Omental fat pad (tissue), 4 donors: ENCODE measurements around the gene BCL6. TPM values are rescaled to one million over a fixed set of nuclear protein-coding genes. Genes with fewer than 3 reads are reported as not detected.

Source experiments
- ATAC-seq: fragments of 150-250 bp; one replicate; pipeline ENCODE4 v1.9.1; 2016; ENCODE audit warnings: mild to moderate bottlenecking, moderate library complexity; ENCODE audit not compliant: low FRiP score
- DNase-seq: peaks from one replicate; pipeline ENCODE4 v3.0.0-alpha.2; 2019; ENCODE audit warnings: low spot score
- total RNA-seq, 4 donors: library from RNA; depleted of rRNA; stranded (reverse); fragments of >200 nt; gene quantifications; one replicate each; pipeline ENCODE4 v1.1.0, GENCODE V29; 2016
- TF ChIP-seq, protein P1 (sequence below), 3 donors: fragments of 450-650 bp; IDR thresholded peaks; one replicate each; pipeline ENCODE4 v1.5.1; 2016 to 2017; ENCODE audit warnings: antibody characterized with exemption in 3 of 3, mild to moderate bottlenecking in 3 of 3, moderate library complexity in 2 of 3

The BCL6 gene
- 100 to 1,000 TPM; 148 to 323 (median 179) TPM for total RNA-seq

DNA sequence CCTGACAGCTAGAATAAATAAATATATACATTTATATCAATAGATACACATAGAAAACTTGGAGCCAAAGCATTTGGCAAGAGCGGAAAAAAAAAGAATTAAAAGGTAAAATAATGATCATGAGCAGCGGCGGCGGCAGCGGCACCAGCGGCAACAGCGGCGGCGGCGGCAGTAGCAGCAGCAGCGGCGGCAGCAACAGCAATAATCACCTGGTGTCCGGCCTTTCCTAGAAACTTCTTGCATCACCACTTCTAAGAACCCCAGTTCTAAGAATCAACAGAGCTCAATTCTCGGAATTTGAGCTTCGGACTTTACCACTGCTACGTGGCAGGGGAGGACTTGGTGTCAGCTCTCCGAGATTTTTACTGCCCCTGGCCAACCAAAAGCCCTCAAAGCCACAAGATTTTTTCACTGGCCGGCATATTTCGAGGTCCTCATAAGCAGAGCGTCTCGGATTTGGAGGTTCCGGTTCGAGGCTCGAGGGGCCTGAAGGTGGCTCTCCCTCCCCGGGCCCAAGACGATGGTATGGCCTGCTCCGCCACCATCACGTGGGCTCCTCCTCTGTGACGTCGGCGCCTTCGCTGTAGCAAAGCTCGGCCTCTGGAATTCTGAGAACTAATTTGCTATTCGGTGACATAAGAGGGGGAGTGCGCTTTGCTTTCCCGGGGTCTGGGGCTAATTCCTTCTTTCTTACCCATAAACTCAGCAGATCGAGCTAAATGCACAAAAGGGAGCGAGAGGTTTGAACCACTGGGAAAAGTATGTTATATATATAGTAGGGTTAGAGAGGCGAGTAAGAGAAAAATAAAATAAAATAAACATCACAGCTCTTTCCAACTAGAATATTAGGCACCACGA, at the start of gene BCL6:
BCL6 (minus strand) TSS at position 268 of the 858 bp plus-strand sequence. CDS start 11,775 bp downstream, outside the sequence.
- DNase-seq, result peak; percentile 80
- TF ChIP-seq, protein P1, sequence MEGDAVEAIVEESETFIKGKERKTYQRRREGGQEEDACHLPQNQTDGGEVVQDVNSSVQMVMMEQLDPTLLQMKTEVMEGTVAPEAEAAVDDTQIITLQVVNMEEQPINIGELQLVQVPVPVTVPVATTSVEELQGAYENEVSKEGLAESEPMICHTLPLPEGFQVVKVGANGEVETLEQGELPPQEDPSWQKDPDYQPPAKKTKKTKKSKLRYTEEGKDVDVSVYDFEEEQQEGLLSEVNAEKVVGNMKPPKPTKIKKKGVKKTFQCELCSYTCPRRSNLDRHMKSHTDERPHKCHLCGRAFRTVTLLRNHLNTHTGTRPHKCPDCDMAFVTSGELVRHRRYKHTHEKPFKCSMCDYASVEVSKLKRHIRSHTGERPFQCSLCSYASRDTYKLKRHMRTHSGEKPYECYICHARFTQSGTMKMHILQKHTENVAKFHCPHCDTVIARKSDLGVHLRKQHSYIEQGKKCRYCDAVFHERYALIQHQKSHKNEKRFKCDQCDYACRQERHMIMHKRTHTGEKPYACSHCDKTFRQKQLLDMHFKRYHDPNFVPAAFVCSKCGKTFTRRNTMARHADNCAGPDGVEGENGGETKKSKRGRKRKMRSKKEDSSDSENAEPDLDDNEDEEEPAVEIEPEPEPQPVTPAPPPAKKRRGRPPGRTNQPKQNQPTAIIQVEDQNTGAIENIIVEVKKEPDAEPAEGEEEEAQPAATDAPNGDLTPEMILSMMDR (IDR thresholded peaks at IDR 0.05), result no peak
- peak; percentile 67 for ATAC-seq

DNA sequence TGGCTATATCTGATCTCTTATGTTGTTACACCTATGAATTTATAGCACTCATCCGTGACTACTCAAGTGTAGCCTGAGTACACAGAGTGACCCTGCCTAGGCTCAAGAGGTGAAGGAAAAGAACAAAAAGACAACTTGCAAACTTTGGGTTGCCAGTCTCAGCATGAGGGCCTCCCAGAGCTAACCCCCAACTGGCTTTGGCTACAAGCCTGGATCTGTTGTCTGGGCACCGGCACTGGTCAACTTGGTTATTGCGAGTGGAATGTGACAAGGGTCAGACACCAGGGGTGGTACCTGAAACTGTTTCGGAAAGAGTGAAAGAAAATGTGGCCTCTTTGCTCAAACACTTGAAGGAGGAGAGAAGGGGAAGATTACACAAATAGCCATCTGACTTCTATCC, 49.5 kb upstream of the BCL6 start:
- TF ChIP-seq, protein P1 (IDR thresholded peaks at IDR 0.05), result no peak
- no peak for ATAC-seq
- no peak for DNase-seq

DNA sequence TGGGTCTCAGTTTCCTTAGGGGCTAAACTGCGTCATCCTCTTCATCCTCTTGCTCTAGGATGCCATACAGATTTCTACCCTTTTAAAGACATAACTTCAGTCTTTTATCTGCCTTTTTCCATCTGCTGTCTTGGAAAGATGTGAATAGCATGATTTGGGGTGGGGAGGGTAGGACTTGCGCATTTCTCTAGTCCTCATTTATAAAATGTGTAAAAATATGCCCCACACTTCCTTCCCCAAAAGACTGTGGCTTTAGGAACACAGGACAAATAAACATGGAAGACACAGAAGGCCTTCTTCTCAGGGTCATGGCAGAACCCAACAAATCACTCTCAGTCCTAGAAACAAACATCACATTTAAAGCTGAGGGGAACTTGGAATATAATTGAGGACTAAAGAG, 48.4 kb upstream of the BCL6 start:
- ATAC-seq, result no peak
- TF ChIP-seq, protein P1 (IDR thresholded peaks at IDR 0.05), result no peak
- no peak for DNase-seq

DNA sequence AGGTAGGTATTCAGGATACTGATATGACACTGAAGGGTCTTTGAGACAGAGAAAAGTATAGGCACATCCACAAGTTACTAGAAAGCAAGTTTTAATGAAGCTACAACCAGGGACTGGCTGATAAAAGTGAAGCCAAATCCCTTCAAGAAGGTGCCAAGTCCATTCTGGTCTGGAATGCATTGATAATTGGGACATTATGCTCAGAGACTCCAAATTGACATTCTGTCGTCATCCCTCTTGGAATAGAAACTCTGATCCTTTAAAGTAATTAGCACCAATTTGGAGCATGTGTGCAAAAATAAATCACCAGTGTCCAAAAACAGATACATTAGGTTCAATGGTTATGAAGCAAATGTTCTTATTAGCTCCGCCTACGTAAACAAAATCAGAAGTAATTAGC, 47.3 kb upstream of the BCL6 start:
- DNase-seq, result no peak
- no peak for ATAC-seq
- TF ChIP-seq, protein P1 (IDR thresholded peaks at IDR 0.05), result no peak

DNA sequence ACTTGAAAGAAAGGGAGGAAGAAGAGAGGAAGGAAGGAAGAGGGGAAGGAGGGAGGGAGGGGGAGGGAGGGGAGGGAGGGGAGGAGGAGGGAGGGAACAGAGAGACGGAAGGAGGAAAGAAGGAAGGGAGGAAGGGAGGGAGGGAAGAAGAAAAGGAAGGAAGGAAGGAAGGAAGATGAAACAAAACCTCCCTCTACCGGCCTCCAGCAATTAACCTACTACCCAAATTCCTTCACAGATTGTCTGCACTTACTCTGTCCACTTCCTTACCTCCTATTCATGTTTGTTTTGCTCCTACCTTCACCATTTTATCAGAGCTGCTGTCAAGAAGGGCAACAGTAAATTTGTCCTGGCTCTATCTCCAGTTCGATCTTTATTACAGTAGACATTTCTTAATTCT, 44.6 kb upstream of the BCL6 start:
- TF ChIP-seq, protein P1 (IDR thresholded peaks at IDR 0.05), result no peak
- ATAC-seq, result no peak
- DNase-seq, result no peak

DNA sequence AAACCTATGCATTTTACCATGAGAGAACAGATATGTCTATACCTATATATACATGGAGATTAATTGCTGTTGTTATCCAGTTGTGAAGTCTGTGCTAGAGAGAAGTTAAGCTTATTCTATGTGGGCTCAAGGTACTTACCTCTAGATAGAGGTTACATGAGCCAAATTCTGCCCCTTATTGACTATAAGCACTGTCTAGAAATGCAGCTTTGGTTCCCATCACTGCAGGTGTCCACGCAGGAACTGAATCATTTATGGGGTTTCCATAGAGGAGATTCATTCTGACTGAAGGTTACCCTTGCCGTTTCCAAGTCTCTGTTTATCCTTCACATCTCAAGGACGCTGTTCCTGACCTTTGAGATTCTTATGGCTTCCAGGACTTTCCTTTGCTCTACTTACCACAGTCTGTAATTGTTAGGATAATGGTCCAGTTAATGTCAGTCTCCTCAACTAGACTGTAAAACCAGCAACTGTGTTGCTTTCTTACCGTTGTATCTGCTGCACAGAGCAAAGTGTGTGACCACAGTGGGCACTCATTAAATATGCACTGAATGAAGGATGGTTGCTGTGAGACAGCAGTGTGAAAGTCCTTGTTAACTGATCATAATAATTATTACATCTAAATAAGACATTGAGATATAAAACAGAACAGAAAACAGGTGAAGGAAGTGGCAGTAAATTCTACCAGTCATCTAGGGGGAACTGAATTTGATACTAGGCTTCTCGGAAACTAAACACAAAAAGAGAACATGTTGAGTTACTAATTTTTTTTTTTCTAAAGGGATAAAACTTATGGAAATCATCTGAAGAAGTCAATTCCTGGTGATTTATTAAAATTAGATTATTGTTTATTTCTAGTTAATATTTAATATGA, 44.0 kb upstream of the BCL6 start:
- TF ChIP-seq, protein P1 (IDR thresholded peaks at IDR 0.05), result no peak
- no peak for ATAC-seq

More for the DNA sequence above, 44.0 kb upstream of the BCL6 start:
- no peak for DNase-seq
